MCF 10A (cell line): ENCODE results near the gene CACNB4. TPM values are rescaled to one million over a fixed set of nuclear protein-coding genes. Genes with fewer than 3 reads are reported as not detected.

ENCODE experiments used
- BruUV-seq: library from RNA; stranded (reverse); fragments of 400-500 nt; replicated peaks from 2 replicates; lab custom pipeline; 2021; lab: Mats Ljungman, UMichigan
- CTCF ChIA-PET: fragments of 300-600 bp; sonication (Branson Sonifier 250); formaldehyde crosslinking; extraction: SDS; loops from one replicate; lab custom pipeline; 2021; ENCODE audit warnings: antibody characterized with exemption, inconsistent platforms; lab: Yijun Ruan, JAX
- POLR2A ChIA-PET: fragments of 300-600, 350-650 bp; sonication (Branson Sonifier 250); formaldehyde crosslinking; extraction: SDS; loops from one replicate; lab custom pipeline; 2020; ENCODE audit warnings: antibody characterized with exemption, inconsistent platforms; lab: Yijun Ruan, JAX
- DNase-seq: peaks from one replicate; pipeline ENCODE4 v3.0.0-alpha.2; 2018; ENCODE audit not compliant: unreplicated experiment
- H3K27ac Mint-ChIP-seq: one replicate; pipeline ENCODE4 v1.8.0; 2022; ENCODE audit warnings: mild to moderate bottlenecking, low read depth, mixed read lengths; ENCODE audit not compliant: unreplicated experiment
- H3K27me3 Mint-ChIP-seq: one replicate; pipeline ENCODE4 v1.8.0; 2022; ENCODE audit warnings: mixed read lengths; ENCODE audit not compliant: insufficient read depth, unreplicated experiment
- H3K36me3 Mint-ChIP-seq: one replicate; pipeline ENCODE4 v1.8.0; 2022; ENCODE audit warnings: mild to moderate bottlenecking, moderate library complexity, mixed read lengths; ENCODE audit not compliant: insufficient read depth, unreplicated experiment
- H3K4me1 Mint-ChIP-seq: one replicate; pipeline ENCODE4 v1.8.0; 2022; ENCODE audit warnings: mixed read lengths; ENCODE audit not compliant: insufficient read depth, unreplicated experiment
- H3K4me3 Mint-ChIP-seq: one replicate; pipeline ENCODE4 v1.8.0; 2022; ENCODE audit warnings: mild to moderate bottlenecking, moderate library complexity, mixed read lengths; ENCODE audit not compliant: unreplicated experiment
- H3K9me3 Mint-ChIP-seq: one replicate; pipeline ENCODE4 v1.8.0; 2022; ENCODE audit warnings: mixed read lengths; ENCODE audit not compliant: unreplicated experiment
- CTCF ChIP-seq: fragments of 200-600 bp; IDR thresholded peaks from one replicate; pipeline ENCODE4 v1.8.0; 2022; ENCODE audit warnings: antibody characterized with exemption, mild to moderate bottlenecking; ENCODE audit not compliant: unreplicated experiment
- intact Hi-C: fragments of 100-400 bp; cut with micrococcal nuclease; formaldehyde crosslinking; loops from 2 replicates; pipeline ENCODE4 v1.14.1; 2022
- total RNA-seq: library from RNA; stranded (reverse); gene quantifications from 2 replicates; pipeline ENCODE4 v1.2.3, GENCODE V29; 2022

Gene CACNB4
- total RNA-seq, 1 experiment from 2014 or later: 0.49 TPM

GRCh38 chr2:151974988-151975387, 123.9 kb downstream of the CACNB4 start:
- BruUV-seq: no TSS peak
- ChIA-PET CTCF (interaction anchor here (0.9 to 2.6 kb wide), 3 partner anchors 24 to 50 kb away, joined by 3 to 12 read pairs (median 4); no protein-coding TSS in a partner anchor), POLR2A (interaction anchor here (1.1 kb wide), 1 partner anchor 16 kb away, joined by 4 read pairs; no protein-coding TSS in a partner anchor)
- H3K36me3 Mint-ChIP-seq: no peaks in the 10 kb centered on the region
- intact Hi-C loops: no loop called here
- no peaks in the 10 kb centered on the region for H3K9me3 Mint-ChIP-seq
- peaks cover 11% of the 10 kb centered on the region for H3K4me1 Mint-ChIP-seq
- no peaks in the 10 kb centered on the region for H3K27me3 Mint-ChIP-seq
- H3K27ac Mint-ChIP-seq: no peak overlapping the region
- DNase-seq: no peak
- H3K4me3 Mint-ChIP-seq: no peak overlapping the region
- no peak for TF ChIP-seq CTCF

GRCh38 chr2:151973901-151974199, 125.0 kb downstream of the CACNB4 start:
- DNase-seq: no peak
- Mint-ChIP-seq H3K9me3 (no peaks in the 10 kb centered on the region), H3K27me3 (no peaks in the 10 kb centered on the region), H3K4me1 (peaks cover 11% of the 10 kb centered on the region), H3K4me3 (no peak overlapping the region), H3K27ac (no peak overlapping the region), H3K36me3 (no peaks in the 10 kb centered on the region)
- CTCF ChIA-PET: interaction anchor here (0.5 to 2.6 kb wide), 7 partner anchors 9 to 249 kb away, joined by 3 to 12 read pairs (median 3); no protein-coding TSS in a partner anchor
- BruUV-seq: no TSS peak
- no peak for TF ChIP-seq CTCF
- intact Hi-C loops: no loop called here
- POLR2A ChIA-PET: interaction anchor here (0.6 to 1.5 kb wide), 4 partner anchors 9 to 146 kb away, joined by 3 to 6 read pairs (median 4); partner anchors contain the start of gene ARL5A

- Mint-ChIP-seq H3K27me3 (no peaks in the 10 kb centered on the region), H3K27ac (no peak overlapping the region), H3K4me1 (peaks cover 11% of the 10 kb centered on the region), H3K4me3 (no peak overlapping the region), H3K9me3 (no peaks in the 10 kb centered on the region), H3K36me3 (no peaks in the 10 kb centered on the region)
- intact Hi-C loops: no loop called here
- no peak for DNase-seq
- POLR2A ChIA-PET: interaction anchor here (0.7 to 1.5 kb wide), 3 partner anchors 10 to 145 kb away, joined by 3 to 6 read pairs (median 3); partner anchors contain the start of gene ARL5A
- CTCF ChIA-PET: interaction anchor here (0.6 to 2.6 kb wide), 7 partner anchors 8 to 248 kb away, joined by 3 to 12 read pairs (median 3); no protein-coding TSS in a partner anchor
- no TSS peak for BruUV-seq
- no peak for TF ChIP-seq CTCF
Measured at GRCh38 chr2:151973013-151973900, 125.6 kb downstream of the CACNB4 start.
